ENCODE measurements around the gene RPS6KB2.

GRCh38 chr11:67423891-67424613 lies 4.2 kb upstream of the RPS6KB2 start:
- TF ChIP-seq, protein P1, sequence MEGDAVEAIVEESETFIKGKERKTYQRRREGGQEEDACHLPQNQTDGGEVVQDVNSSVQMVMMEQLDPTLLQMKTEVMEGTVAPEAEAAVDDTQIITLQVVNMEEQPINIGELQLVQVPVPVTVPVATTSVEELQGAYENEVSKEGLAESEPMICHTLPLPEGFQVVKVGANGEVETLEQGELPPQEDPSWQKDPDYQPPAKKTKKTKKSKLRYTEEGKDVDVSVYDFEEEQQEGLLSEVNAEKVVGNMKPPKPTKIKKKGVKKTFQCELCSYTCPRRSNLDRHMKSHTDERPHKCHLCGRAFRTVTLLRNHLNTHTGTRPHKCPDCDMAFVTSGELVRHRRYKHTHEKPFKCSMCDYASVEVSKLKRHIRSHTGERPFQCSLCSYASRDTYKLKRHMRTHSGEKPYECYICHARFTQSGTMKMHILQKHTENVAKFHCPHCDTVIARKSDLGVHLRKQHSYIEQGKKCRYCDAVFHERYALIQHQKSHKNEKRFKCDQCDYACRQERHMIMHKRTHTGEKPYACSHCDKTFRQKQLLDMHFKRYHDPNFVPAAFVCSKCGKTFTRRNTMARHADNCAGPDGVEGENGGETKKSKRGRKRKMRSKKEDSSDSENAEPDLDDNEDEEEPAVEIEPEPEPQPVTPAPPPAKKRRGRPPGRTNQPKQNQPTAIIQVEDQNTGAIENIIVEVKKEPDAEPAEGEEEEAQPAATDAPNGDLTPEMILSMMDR (IDR thresholded peaks at IDR 0.05) = no peak
- TF ChIP-seq EP300 (IDR thresholded peaks at IDR 0.05) (no peak), POLR2A (IDR thresholded peaks at IDR 0.05; ENCODE audit: low read depth) (no peak)
